NCI-H2107 (cell line): Measurements from ENCODE around the gene DBR1.

Experiments
- DNase-seq: peaks from one replicate; lab custom pipeline; 2025; lab: John Stamatoyannopoulos, UW

DBR1 gene

GRCh38 chr3:138174421-138175131, at the start of gene DBR1:
TSS of gene DBR1 (minus strand) at chr3:138174921. CDS start at chr3:138174795, 126 bp downstream.
- peak; percentile 81 for DNase-seq

GRCh38 chr3:138222942-138223287, 48.2 kb upstream of the DBR1 start:
- no peak for DNase-seq

- no peak for DNase-seq
These were observed 47.6 kb upstream of the DBR1 start for GRCh38 chr3:138222131-138222941.

GRCh38 chr3:138220788-138221187, 46.1 kb upstream of the DBR1 start:
- DNase-seq: no peak

GRCh38 chr3:138220242-138220641, 45.5 kb upstream of the DBR1 start:
- DNase-seq: no peak

- DNase-seq: no peak
These were observed 44.5 kb upstream of the DBR1 start for GRCh38 chr3:138219255-138219654.

GRCh38 chr3:138213398-138214085, 38.8 kb upstream of the DBR1 start:
- no peak for DNase-seq

GRCh38 chr3:138210528-138210927, 35.8 kb upstream of the DBR1 start:
- no peak for DNase-seq

- DNase-seq: no peak
These were observed 31.5 kb upstream of the DBR1 start for GRCh38 chr3:138206196-138206595.

- DNase-seq: no peak
These were observed 30.8 kb upstream of the DBR1 start for GRCh38 chr3:138205527-138205926.

- no peak for DNase-seq
These were observed 29.2 kb upstream of the DBR1 start for GRCh38 chr3:138203938-138204337.

GRCh38 chr3:138202945-138203701, 28.4 kb upstream of the DBR1 start:
- DNase-seq: no peak

GRCh38 chr3:138200424-138200823, 25.7 kb upstream of the DBR1 start:
- no peak for DNase-seq

- no peak for DNase-seq
These were observed 25.1 kb upstream of the DBR1 start for GRCh38 chr3:138199851-138200250.

GRCh38 chr3:138197524-138197923, 22.8 kb upstream of the DBR1 start:
- DNase-seq: no peak

- no peak for DNase-seq
These were observed 22.3 kb upstream of the DBR1 start for GRCh38 chr3:138197058-138197457.

GRCh38 chr3:138196023-138196422, 21.3 kb upstream of the DBR1 start:
- no peak for DNase-seq

- no peak for DNase-seq
These were observed 20.8 kb upstream of the DBR1 start for GRCh38 chr3:138195481-138195880.

- no peak for DNase-seq
These were observed 13.5 kb upstream of the DBR1 start for GRCh38 chr3:138188013-138188730.

- DNase-seq: peak; percentile 53
These were observed 12.7 kb upstream of the DBR1 start, which contains the start of gene ARMC8 for GRCh38 chr3:138187296-138188012. TSS of gene ARMC8 (plus strand) at chr3:138187301. CDS start at chr3:138187555, 254 bp downstream.
